Skeletal muscle satellite cell (primary cell): ENCODE data around the gene TNRC6C.

ENCODE experiments used
- H3K27me3 ChIP-seq: 2 replicates; pipeline ENCODE4 v1.7.0; 2013; ENCODE audit warnings: low read length; ENCODE audit not compliant: control insufficient read depth, insufficient read depth
- H3K36me3 ChIP-seq: 2 replicates; pipeline ENCODE4 v1.7.0; 2013; ENCODE audit warnings: mild to moderate bottlenecking, control low read depth, low read length; ENCODE audit not compliant: insufficient read depth
- H3K4me1 ChIP-seq: 2 replicates; pipeline ENCODE4 v1.7.0; 2013; ENCODE audit warnings: low read length; ENCODE audit not compliant: control insufficient read depth, insufficient read depth
- H3K4me2 ChIP-seq: 2 replicates; pipeline ENCODE4 v1.7.0; 2013; ENCODE audit warnings: mild to moderate bottlenecking, low read length
- H3K4me3 ChIP-seq: 2 replicates; pipeline ENCODE4 v1.7.0; 2013; ENCODE audit warnings: low read length
- H3K9ac ChIP-seq: 2 replicates; pipeline ENCODE4 v1.7.0; 2013; ENCODE audit warnings: mild to moderate bottlenecking, low read depth, low read length, moderate library complexity
- H3K9me3 ChIP-seq: replicated peaks from 2 replicates; pipeline ENCODE4 v1.7.0; 2013; ENCODE audit warnings: mild to moderate bottlenecking, control low read depth, low read length

Gene TNRC6C

DNA sequence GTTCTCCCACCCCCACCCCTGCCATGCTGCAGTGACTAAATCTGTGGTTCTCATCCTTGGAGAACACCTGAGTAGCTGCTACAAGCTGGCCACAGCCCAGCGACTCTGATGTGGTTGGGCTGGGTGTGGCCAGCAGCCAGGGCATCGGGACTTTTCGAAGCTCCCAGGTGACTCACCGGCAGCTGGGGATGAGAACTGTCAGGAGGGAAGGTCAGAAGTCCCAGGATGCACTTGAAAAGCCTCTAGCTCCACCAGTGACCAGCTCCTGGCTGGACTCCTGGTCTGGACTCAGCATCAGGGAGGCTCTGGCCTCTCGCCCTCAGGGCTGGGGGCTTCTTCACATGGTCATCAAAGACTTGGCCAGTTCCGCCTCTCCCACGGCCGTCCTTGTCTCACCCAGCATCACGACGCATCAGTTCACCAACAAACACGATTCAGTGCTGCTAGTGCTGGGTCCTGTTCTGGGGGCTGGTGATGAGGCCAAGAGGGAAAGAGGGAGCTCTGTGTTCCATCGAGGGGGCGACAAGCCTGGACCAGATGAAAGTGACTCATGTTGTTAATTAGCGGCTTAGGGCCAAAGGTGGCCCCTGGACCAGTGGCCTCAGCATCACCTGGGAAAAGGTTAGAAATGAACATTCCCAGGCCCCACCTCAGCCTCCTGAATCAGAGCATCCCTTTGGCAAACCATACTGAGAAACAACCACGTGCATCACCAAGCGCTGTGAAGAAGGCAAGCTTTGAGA is 183.8 kb downstream of the TNRC6C start:
- Histone ChIP-seq H3K27me3 (peaks cover 13% of the 10 kb centered on the region), H3K9ac (no peak overlapping the region), H3K4me2 (no peak overlapping the region), H3K9me3 (no peaks in the 10 kb centered on the region), H3K36me3 (no peaks in the 10 kb centered on the region), H3K4me1 (peaks cover 8% of the 10 kb centered on the region), H3K4me3 (no peak overlapping the region)

DNA sequence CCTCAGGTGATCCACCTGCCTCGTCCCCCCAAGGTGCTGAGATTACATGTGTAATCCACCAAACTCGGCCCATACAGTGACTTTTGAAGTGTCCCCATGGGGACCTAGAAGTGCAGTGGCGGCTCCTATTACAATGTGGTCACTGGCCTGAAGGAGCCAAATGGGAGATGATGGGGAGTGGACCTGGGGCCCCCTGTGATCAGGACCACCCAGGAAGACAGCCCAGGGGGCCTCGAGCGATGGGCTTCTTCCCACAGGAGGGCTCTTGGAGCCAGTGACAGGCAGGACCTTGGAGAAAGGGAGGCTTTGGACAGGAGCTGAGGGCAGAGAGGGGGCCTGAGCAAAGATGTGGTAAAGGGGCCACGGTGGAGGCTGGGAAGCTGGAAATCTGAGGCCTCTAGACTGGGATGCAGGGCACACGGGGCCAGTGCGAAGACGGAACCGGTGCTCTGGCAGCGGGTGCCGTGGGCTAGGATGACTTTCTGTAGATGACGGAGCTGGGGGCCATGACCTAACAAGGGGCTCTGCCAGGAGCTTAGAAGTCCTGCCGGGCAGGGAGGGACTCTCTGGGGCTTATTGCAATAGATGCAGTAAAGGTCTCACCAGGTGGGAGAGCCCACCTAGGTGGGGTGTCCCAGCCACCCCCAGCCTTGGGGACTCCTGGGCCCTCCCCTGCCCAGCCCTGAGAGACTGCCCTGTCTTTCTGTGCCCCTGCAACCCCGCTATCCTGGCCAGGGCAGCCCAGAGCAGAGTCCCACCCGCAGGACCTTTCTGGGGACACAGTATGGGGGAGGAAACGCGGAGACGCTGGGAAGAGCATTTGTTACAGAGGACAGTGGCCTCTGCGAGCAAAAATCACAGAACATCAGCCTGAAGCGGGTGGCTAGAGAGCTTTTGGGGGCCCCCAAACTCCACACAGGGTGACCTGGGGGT is 185.0 kb downstream of the TNRC6C start:
- Histone ChIP-seq H3K9me3 (no peaks in the 10 kb centered on the region), H3K4me2 (no peak overlapping the region), H3K9ac (no peak overlapping the region), H3K36me3 (no peaks in the 10 kb centered on the region), H3K4me3 (no peak overlapping the region), H3K27me3 (peaks cover 13% of the 10 kb centered on the region), H3K4me1 (peaks cover 8% of the 10 kb centered on the region)

DNA sequence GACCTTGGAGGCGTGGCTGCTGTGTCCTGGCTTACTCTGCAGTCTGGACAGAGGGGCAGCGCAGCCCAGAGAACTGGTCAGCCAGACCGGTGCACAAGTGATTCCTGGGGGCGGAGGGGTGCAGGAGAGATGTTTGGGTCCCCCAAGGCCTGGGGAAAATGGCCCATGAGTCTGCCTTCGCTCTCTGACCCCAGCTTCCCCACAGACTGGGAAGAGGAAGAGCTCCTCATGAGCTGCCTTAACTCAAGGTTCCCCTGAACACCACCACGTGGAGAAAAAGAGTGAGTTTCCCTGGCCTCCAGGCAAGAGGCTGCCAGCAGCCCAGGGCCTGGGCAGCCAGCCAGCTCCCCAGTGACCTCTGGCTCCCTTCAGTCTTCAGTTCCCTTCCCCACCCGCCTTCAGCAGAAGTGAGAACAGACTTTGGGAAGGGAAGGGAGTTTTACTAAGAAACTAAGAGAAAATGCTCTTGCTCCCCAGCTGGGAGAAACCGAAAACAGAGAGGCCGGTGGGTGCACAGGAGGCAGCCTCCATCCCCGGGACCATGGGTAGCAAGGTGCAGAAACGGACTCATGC is 185.7 kb downstream of the TNRC6C start:
- Histone ChIP-seq H3K27me3 (peaks cover 13% of the 10 kb centered on the region), H3K9me3 (no peaks in the 10 kb centered on the region), H3K4me2 (peak overlapping the region; percentile 9), H3K9ac (no peak overlapping the region), H3K4me3 (no peak overlapping the region), H3K4me1 (peaks cover 8% of the 10 kb centered on the region), H3K36me3 (no peaks in the 10 kb centered on the region)

DNA sequence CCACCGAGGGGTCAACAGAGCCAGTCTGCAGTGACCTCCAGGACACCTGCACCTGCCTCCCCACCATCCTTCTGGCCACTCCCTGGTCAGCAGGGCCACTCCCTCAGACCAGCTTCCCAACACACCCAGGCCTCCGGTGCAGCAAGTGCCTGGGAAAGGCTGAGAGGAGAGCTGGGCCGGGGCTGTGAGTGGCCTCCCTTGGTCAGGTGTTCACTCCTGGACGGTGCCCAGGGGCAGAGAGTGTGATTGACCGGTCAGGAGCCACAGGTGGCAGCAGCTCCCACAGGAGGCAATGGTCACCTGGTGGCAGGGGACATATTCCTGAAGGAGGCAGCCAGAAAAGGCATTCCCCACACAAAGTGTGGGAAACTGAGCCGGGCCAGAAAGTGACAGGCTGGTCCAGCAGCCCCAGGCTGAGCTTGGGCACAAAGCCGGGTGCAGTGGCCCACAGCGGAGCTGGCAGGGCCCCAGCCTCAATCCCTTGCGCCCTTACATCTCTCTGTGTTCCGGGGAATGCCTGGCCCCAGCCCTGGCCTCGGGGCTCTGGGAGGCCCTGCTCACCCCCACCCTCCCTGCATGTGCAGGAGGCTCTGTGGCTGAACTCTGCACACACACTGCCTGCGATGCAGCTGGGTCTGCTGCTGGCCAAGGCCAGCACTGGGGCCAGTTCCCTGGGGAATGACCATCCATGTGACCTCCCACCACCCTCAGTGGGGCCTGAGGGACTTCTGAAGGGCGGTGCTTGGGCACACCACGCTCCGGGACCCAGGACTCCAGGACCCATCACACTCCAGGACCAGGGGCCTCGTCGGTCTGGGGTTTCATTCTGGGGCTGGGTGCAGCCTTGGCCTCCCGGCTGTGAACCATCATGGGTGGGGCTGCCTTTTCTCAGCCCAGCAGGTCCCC is 186.5 kb downstream of the TNRC6C start:
- Histone ChIP-seq H3K27me3 (peaks cover 13% of the 10 kb centered on the region), H3K9me3 (no peaks in the 10 kb centered on the region), H3K9ac (no peak overlapping the region), H3K36me3 (no peaks in the 10 kb centered on the region), H3K4me1 (peaks cover 8% of the 10 kb centered on the region), H3K4me2 (peak overlapping the region; percentile 9), H3K4me3 (no peak overlapping the region)

DNA sequence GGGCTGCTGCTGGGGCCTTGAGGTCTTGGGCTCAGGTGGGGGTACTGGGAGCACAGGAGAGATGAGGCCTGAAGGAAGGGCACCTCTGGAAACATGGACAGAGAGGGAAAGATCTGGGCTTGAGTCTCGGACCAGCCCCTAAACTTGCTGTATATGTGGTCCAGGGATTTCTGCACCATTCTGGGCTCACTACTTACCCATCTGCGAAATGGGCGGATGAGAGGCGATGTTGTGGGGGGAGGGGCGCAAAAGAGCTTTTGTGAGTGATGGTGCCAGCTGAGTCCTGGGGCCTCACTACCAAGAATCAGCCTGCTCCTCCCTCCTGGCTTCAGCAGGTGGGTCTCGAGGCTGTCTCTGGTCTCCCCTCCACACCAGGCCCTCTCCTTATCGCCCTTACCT is 188.0 kb downstream of the TNRC6C start:
- no peak overlapping the region for H3K9ac ChIP-seq
- H3K27me3 ChIP-seq: peaks cover 13% of the 10 kb centered on the region
- no peaks in the 10 kb centered on the region for H3K9me3 ChIP-seq
- no peaks in the 10 kb centered on the region for H3K36me3 ChIP-seq
- peaks cover 10% of the 10 kb centered on the region for H3K4me1 ChIP-seq
- H3K4me3 ChIP-seq: no peak overlapping the region
- H3K4me2 ChIP-seq: no peak overlapping the region

DNA sequence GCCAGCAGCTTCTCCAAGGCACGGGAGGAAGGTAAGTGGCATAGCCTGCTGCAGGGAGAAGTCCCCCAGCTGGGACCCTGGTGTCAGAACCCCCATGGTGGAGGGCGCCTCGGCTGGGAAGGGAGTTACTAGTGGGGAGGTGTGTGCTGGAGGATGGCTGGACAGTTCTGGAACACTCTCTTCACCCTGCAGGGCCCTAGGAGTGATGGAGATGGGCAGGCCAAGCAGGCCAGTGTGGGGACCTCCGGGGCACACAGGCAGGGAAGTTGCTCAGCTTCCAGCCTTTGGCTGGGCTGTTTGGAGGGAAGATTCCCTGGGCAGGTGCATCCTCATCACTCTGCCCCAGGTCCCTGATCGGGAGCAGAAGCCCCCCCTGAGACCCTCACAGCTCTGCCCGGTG is 188.4 kb downstream of the TNRC6C start:
- peaks cover 13% of the 10 kb centered on the region for H3K4me1 ChIP-seq
- H3K9ac ChIP-seq: no peak overlapping the region
- H3K27me3 ChIP-seq: peaks cover 13% of the 10 kb centered on the region
- no peaks in the 10 kb centered on the region for H3K9me3 ChIP-seq
- H3K36me3 ChIP-seq: no peaks in the 10 kb centered on the region
- no peak overlapping the region for H3K4me3 ChIP-seq
- no peak overlapping the region for H3K4me2 ChIP-seq

DNA sequence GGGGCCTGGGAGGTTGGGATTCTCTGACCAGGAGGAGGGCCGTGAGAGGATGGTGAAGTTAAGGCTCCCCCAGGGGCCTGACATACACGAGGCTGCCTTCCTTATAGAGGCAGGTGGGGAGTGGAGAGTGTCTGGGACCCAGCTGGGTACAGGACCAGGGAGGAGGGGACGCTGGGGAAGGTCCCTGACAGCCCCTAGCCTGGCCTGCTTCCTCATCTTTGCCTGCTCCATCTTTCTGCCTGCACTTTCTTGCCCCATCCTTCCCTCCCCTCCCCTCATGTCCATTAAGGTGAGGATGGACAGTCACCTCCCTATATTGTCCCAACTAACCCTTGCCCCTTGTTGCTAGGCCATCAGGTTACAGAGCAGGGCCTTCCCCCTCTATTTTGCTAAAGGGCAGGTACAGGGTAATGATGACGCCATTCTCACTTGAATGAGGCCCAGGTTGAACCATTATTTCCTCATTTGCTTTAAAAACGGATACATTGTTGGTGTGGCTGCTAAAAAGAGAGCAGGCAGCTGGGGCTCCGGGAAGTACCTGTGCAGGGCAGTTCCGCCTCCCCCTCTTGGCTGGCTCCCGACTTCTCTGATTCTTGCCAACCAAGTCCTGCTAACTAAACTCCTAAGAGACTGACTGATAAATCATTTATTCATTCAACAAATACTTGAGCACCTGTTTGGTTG is 189.0 kb downstream of the TNRC6C start:
- H3K4me3 ChIP-seq: no peak overlapping the region
- H3K4me2 ChIP-seq: no peak overlapping the region
- H3K9ac ChIP-seq: no peak overlapping the region
- no peaks in the 10 kb centered on the region for H3K9me3 ChIP-seq
- H3K27me3 ChIP-seq: peaks cover 9% of the 10 kb centered on the region
- no peaks in the 10 kb centered on the region for H3K36me3 ChIP-seq
- peaks cover 13% of the 10 kb centered on the region for H3K4me1 ChIP-seq

DNA sequence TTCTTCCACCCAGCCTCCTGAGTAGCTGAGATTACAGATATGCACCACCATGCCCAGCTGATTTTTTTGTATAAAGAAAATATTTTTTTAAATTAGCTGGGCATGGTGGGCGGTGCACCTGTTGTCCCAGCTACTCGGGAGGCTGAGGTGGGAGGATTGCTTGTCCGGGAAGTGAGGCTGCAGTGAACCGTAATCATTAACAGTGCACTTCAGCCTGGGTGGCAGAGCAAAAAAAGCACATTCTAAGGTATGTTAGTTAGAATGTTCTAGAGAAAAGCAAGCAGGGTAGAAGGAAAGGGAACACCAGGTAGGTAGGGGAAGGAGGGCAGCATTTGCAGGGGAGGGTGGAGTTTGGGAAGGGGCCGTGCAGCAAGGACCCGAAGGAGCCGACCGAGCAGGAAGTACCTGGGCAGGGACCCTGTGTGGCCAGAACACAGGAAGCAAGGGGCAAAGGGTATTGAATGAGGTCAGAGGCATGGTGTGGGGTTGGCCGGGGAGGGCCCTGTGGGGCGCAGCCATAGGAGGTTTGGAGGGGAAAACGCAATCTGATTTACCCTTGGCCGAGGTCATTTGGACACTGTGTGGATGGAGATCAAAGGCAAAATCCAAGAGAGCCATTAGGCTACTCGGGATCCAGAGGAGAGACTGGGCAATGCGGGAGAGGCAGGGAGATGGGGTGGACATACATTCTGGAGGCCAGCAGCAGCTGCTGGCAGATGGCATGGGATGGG is 189.9 kb downstream of the TNRC6C start:
- peaks cover 7% of the 10 kb centered on the region for H3K27me3 ChIP-seq
- no peak overlapping the region for H3K4me3 ChIP-seq
- peaks cover 13% of the 10 kb centered on the region for H3K4me1 ChIP-seq
- no peak overlapping the region for H3K9ac ChIP-seq
- H3K4me2 ChIP-seq: no peak overlapping the region
- H3K9me3 ChIP-seq: no peaks in the 10 kb centered on the region
- no peaks in the 10 kb centered on the region for H3K36me3 ChIP-seq

DNA sequence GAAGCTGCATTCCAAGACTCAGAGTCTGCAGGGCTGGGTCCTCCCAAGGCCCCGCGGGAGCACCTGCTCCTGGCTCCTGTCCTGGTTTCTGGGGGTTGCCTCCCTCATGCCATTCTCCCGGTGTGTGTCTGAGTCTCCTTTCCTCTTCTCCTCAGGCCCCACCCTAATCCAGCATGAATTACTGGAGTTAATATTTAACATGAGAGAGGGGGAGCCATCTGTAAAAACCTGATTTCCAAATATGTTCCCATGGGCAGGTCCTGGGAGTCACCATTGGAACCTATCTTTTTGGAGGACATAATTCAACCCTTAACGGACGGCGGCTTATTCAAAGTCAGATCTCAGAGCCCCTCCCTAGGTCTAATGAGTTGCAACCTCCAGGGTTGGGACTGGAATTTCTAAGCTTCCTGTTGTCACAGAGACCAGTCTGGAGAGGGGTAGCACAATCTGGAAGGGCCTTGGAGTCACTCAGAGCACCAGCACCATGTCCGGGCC is 193.1 kb downstream of the TNRC6C start:
- no peaks in the 10 kb centered on the region for H3K36me3 ChIP-seq
- peaks cover 6% of the 10 kb centered on the region for H3K4me1 ChIP-seq
- no peak overlapping the region for H3K4me2 ChIP-seq
- no peak overlapping the region for H3K4me3 ChIP-seq
- no peak overlapping the region for H3K9ac ChIP-seq
- H3K27me3 ChIP-seq: no peaks in the 10 kb centered on the region
- H3K9me3 ChIP-seq: no peaks in the 10 kb centered on the region
